PFSK-1 (cell line): ENCODE results near the gene LAMA4.

Experiments
- FOXP2 ChIP-seq: optimal IDR thresholded peaks from 2 replicates; pipeline ENCODE3; 2011; ENCODE audit warnings: borderline replicate concordance, control low read depth, inconsistent platforms; ENCODE audit not compliant: insufficient read depth; ENCODE audit errors: extremely low read length, extremely low read depth
- POLR2AphosphoS5 ChIP-seq: IDR thresholded peaks from 2 replicates; pipeline ENCODE4 v1.6.1; 2012; ENCODE audit warnings: low read depth, mild to moderate bottlenecking, control low read depth, low read length, moderate library complexity
- SIN3A ChIP-seq: IDR thresholded peaks from 2 replicates; pipeline ENCODE4 v1.6.1; 2012; ENCODE audit warnings: mild to moderate bottlenecking, low read length, moderate library complexity, borderline replicate concordance; ENCODE audit not compliant: insufficient read depth
- TAF1 ChIP-seq: IDR thresholded peaks from 2 replicates; pipeline ENCODE4 v1.6.1; 2012; ENCODE audit warnings: low read length, control low read depth, borderline replicate concordance; ENCODE audit not compliant: insufficient read depth
- TF ChIP-seq, protein P1 (sequence below), 2 experiments: IDR thresholded peaks; 2 replicates each; pipeline versions ENCODE4 v1.6.1 to v1.8.0; 2011 to 2012; ENCODE audit warnings: low read depth in 2 of 2, low read length in 2 of 2, control low read depth in 1 of 2, inconsistent platforms in 1 of 2, mild to moderate bottlenecking in 1 of 2, moderate library complexity in 1 of 2; ENCODE audit not compliant: insufficient read depth in 1 of 2

The LAMA4 gene

GRCh38 chr6:112228480-112229332, 25.7 kb downstream of the LAMA4 start:
- TF ChIP-seq SIN3A = no peak
- TF ChIP-seq TAF1 = no peak
- TF ChIP-seq FOXP2 = no peak
- no peak for TF ChIP-seq POLR2AphosphoS5
- TF ChIP-seq, protein P1, sequence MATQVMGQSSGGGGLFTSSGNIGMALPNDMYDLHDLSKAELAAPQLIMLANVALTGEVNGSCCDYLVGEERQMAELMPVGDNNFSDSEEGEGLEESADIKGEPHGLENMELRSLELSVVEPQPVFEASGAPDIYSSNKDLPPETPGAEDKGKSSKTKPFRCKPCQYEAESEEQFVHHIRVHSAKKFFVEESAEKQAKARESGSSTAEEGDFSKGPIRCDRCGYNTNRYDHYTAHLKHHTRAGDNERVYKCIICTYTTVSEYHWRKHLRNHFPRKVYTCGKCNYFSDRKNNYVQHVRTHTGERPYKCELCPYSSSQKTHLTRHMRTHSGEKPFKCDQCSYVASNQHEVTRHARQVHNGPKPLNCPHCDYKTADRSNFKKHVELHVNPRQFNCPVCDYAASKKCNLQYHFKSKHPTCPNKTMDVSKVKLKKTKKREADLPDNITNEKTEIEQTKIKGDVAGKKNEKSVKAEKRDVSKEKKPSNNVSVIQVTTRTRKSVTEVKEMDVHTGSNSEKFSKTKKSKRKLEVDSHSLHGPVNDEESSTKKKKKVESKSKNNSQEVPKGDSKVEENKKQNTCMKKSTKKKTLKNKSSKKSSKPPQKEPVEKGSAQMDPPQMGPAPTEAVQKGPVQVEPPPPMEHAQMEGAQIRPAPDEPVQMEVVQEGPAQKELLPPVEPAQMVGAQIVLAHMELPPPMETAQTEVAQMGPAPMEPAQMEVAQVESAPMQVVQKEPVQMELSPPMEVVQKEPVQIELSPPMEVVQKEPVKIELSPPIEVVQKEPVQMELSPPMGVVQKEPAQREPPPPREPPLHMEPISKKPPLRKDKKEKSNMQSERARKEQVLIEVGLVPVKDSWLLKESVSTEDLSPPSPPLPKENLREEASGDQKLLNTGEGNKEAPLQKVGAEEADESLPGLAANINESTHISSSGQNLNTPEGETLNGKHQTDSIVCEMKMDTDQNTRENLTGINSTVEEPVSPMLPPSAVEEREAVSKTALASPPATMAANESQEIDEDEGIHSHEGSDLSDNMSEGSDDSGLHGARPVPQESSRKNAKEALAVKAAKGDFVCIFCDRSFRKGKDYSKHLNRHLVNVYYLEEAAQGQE (IDR thresholded peaks at IDR 0.05; ENCODE audit: insufficient read depth in 1 of 2, low read depth in 2 of 2, low read length in 2 of 2) = no peak

- no peak for TF ChIP-seq SIN3A
- no peak for TF ChIP-seq FOXP2
- TF ChIP-seq TAF1 = no peak
- TF ChIP-seq, protein P1 (IDR thresholded peaks at IDR 0.05; ENCODE audit: insufficient read depth in 1 of 2, low read depth in 2 of 2, low read length in 2 of 2) = no peak
- TF ChIP-seq POLR2AphosphoS5 = no peak
These were observed 26.4 kb downstream of the LAMA4 start for GRCh38 chr6:112227992-112228391.

DNA sequence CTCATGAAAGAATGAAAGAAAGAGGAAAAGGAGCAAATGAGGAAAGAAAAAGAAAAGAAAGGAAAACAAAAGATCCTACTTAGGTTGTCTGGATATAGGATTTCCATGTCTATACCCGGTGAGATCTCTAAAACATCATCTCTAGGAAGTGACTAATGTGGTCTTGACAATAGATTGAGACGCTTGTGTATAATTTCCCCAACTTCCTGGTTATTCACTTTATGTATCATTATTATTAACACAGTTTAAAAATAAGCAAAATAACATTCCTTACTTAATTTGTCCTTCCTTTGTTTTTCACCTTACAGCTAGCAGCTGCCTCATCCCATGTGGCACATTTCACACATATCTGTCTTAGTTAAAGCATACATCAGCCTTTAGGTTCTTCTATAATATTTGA, 27.0 kb downstream of the LAMA4 start:
- no peak for TF ChIP-seq TAF1
- no peak for TF ChIP-seq SIN3A
- TF ChIP-seq, protein P1 (IDR thresholded peaks at IDR 0.05; ENCODE audit: insufficient read depth in 1 of 2, low read depth in 2 of 2, low read length in 2 of 2) = no peak
- TF ChIP-seq FOXP2 = no peak
- TF ChIP-seq POLR2AphosphoS5 = no peak

DNA sequence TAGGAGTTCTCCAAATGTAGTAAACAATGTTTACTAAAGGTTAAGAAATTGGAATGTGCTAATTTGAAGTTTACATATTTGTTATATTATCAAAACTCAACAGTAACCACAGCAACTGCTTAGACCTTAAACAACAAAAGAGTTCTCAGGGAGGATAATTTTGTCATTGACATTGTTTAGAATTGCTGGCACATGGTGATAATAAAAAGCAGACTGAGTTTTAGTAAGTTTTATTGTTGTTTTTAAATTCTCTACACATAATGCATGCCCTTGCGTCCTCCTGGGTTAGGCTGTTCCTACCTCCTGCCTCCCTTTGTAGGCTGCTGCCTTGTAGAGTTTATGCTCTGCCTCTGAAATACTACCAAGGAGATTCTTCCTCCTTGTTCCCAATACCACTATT, 28.7 kb downstream of the LAMA4 start:
- TF ChIP-seq FOXP2 = no peak
- no peak for TF ChIP-seq SIN3A
- no peak for TF ChIP-seq POLR2AphosphoS5
- TF ChIP-seq, protein P1 (IDR thresholded peaks at IDR 0.05; ENCODE audit: insufficient read depth in 1 of 2, low read depth in 2 of 2, low read length in 2 of 2) = no peak
- TF ChIP-seq TAF1 = no peak
